Osteoblast (primary cell): Measurements from ENCODE around the gene RBBP8NL. TPM values are rescaled to one million over a fixed set of nuclear protein-coding genes. Genes with fewer than 3 reads are reported as not detected.

Experiments used
- DNase-seq: peaks from one replicate; pipeline ENCODE4 v3.0.0; 2011; ENCODE audit warnings: low spot score, mixed read lengths; ENCODE audit not compliant: insufficient read length; ENCODE audit errors: missing footprints
- H2AFZ ChIP-seq: 2 replicates; pipeline ENCODE4 v1.6.0; 2011; ENCODE audit warnings: mild to moderate bottlenecking, low read length
- H3K27ac ChIP-seq: 2 replicates; pipeline ENCODE4 v1.5.1; 2011; ENCODE audit warnings: mild to moderate bottlenecking, low read depth, low read length, moderate library complexity
- H3K27me3 ChIP-seq: 2 replicates; pipeline ENCODE4 v1.6.0; 2012; ENCODE audit warnings: mild to moderate bottlenecking, control low read depth, inconsistent platforms, low read length, moderate library complexity; ENCODE audit not compliant: insufficient read depth
- H3K36me3 ChIP-seq: 2 replicates; pipeline ENCODE4 v1.5.1; 2011; ENCODE audit warnings: mild to moderate bottlenecking, low read length, control low read depth, moderate library complexity; ENCODE audit not compliant: insufficient read depth
- H3K4me1 ChIP-seq: 2 replicates; pipeline ENCODE4 v1.5.1; 2011; ENCODE audit warnings: mild to moderate bottlenecking, low read length, control low read depth, moderate library complexity; ENCODE audit not compliant: insufficient read depth
- H3K4me2 ChIP-seq: 2 replicates; pipeline ENCODE4 v1.6.0; 2011; ENCODE audit warnings: mild to moderate bottlenecking, low read length; ENCODE audit not compliant: insufficient read depth
- H3K4me3 ChIP-seq: fragments of 200-600 bp; sonication (generic); 3 replicates; pipeline ENCODE4 v1.5.1; 2012; ENCODE audit warnings: mild to moderate bottlenecking, low read length, inconsistent platforms; ENCODE audit not compliant: insufficient read depth
- H3K79me2 ChIP-seq: 2 replicates; pipeline ENCODE4 v1.6.0; 2012; ENCODE audit warnings: mild to moderate bottlenecking, low read length, control low read depth, inconsistent platforms; ENCODE audit not compliant: insufficient read depth
- H3K9me3 ChIP-seq: 2 replicates; pipeline ENCODE4 v1.5.1; 2011; ENCODE audit warnings: low read depth, low read length, control low read depth
- H4K20me1 ChIP-seq: 2 replicates; pipeline ENCODE4 v1.6.0; 2012; ENCODE audit warnings: mild to moderate bottlenecking, low read length, control low read depth; ENCODE audit not compliant: insufficient read depth
- CTCF ChIP-seq: IDR thresholded peaks from 2 replicates; pipeline ENCODE4 v1.5.1; 2011; ENCODE audit warnings: mild to moderate bottlenecking, low read depth, low read length, moderate library complexity; ENCODE audit errors: extremely low read depth
- total RNA-seq: library from RNA; depleted of rRNA; stranded (reverse); fragments of >200 nt; gene quantifications from 2 replicates; pipeline ENCODE4 v1.2.3, GENCODE V29; 2012

RBBP8NL gene
- total RNA-seq, 1 donor: not detected

- H3K4me1 ChIP-seq: no peaks in the 10 kb centered on the region
- H3K36me3 ChIP-seq: no peaks in the 10 kb centered on the region
- no peak overlapping the region for H3K27ac ChIP-seq
- H3K4me3 ChIP-seq: no peak overlapping the region
- H4K20me1 ChIP-seq: no peaks in the 10 kb centered on the region
- H2AFZ ChIP-seq: no peak overlapping the region
- no peaks in the 10 kb centered on the region for H3K27me3 ChIP-seq
- H3K4me2 ChIP-seq: no peak overlapping the region
- no peaks in the 10 kb centered on the region for H3K9me3 ChIP-seq
- TF ChIP-seq CTCF: no peak
- DNase-seq: no peak
- no peaks in the 10 kb centered on the region for H3K79me2 ChIP-seq
Observed at GRCh38 chr20:62449951-62450691, 22.8 kb upstream of the RBBP8NL start.

- Histone ChIP-seq H3K4me2 (no peak overlapping the region), H3K9me3 (no peaks in the 10 kb centered on the region), H2AFZ (no peak overlapping the region), H3K4me3 (no peak overlapping the region), H4K20me1 (no peaks in the 10 kb centered on the region), H3K27me3 (no peaks in the 10 kb centered on the region), H3K36me3 (no peaks in the 10 kb centered on the region), H3K4me1 (no peaks in the 10 kb centered on the region), H3K27ac (no peak overlapping the region), H3K79me2 (no peaks in the 10 kb centered on the region)
- no peak for TF ChIP-seq CTCF
- no peak for DNase-seq
Observed at GRCh38 chr20:62448788-62449187, 21.4 kb upstream of the RBBP8NL start.

- Histone ChIP-seq H2AFZ (no peak overlapping the region), H3K27ac (no peak overlapping the region), H3K4me2 (no peak overlapping the region), H3K9me3 (no peaks in the 10 kb centered on the region), H3K36me3 (no peaks in the 10 kb centered on the region), H3K4me3 (no peak overlapping the region), H3K4me1 (no peaks in the 10 kb centered on the region), H4K20me1 (no peaks in the 10 kb centered on the region), H3K27me3 (peaks cover 3% of the 10 kb centered on the region), H3K79me2 (no peaks in the 10 kb centered on the region)
- no peak for TF ChIP-seq CTCF
- DNase-seq: no peak
Observed at GRCh38 chr20:62448038-62448437, 20.7 kb upstream of the RBBP8NL start.

GRCh38 chr20:62446888-62447869 lies 19.8 kb upstream of the RBBP8NL start:
- TF ChIP-seq CTCF: no peak
- Histone ChIP-seq H2AFZ (no peak overlapping the region), H3K27me3 (peaks cover 3% of the 10 kb centered on the region), H3K27ac (no peak overlapping the region), H3K4me2 (no peak overlapping the region), H4K20me1 (no peaks in the 10 kb centered on the region), H3K9me3 (no peaks in the 10 kb centered on the region), H3K79me2 (no peaks in the 10 kb centered on the region), H3K4me3 (no peak overlapping the region), H3K36me3 (no peaks in the 10 kb centered on the region), H3K4me1 (no peaks in the 10 kb centered on the region)
- DNase-seq: no peak
